ENCODE results near the gene COL16A1. TPM values are rescaled to one million over a fixed set of nuclear protein-coding genes. Genes with fewer than 3 reads are reported as not detected.

The COL16A1 gene
- polyA plus RNA-seq, 2 donors: 12.2 to 25.2 TPM

DNA sequence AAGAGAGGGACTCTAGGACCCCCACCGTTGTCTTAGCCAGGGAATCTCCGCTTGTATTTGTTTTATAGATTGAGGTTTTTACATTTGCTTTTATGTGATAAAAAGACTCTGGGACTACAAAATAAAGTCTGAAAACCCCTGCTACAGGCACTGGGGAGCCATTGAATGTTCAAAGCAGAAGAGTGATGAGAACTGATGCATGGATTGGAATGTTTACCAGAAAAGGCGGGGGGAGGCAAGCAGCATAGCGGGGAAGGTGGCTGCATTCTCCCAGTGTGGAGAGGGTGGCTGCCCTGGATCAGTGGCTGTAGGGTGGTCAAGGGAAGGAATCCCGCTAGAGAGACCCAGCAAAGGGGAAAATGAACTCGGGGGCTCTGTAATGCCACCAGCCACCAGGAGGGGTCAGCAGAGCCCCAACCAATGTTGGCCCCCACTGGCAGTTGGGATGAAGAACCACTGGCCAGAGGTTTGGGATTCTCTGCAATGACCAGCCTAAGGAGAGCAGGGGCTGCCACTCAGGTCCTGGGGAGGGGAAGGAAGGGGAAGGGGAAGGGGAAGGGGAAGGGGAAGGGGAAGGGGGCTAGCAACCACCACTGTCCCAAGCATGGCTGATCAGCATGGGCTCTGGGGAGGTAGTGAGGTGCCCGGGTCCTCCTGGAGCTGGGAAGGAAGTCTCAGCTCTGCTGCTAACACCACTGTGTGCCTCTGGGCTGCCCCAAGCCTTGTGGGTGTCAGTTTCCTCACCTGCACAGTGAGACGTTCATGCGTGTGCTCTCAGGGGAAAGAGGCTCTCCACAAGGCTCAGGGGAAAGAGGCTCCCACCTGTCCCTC is 40.0 kb downstream of the COL16A1 start:
- H3K27ac ChIP-seq (ENCODE audit: low read depth in 2 of 2, low read length in 1 of 2): no peak overlapping the region
- no peaks in the 10 kb centered on the region for H3K9me3 ChIP-seq (ENCODE audit: control insufficient read depth in 2 of 2, insufficient read depth in 1 of 2, low read depth in 1 of 2, low read length in 1 of 2)
- no peaks in the 10 kb centered on the region for H3K36me3 ChIP-seq (ENCODE audit: control insufficient read depth in 2 of 2, insufficient read depth in 2 of 2, low read length in 1 of 2)
- no peak overlapping the region for H3K4me3 ChIP-seq (ENCODE audit: low read depth in 1 of 2, low read length in 2 of 2)
- no peaks in the 10 kb centered on the region for H3K27me3 ChIP-seq (ENCODE audit: control insufficient read depth in 1 of 2, insufficient read depth in 2 of 2, low read length in 2 of 2)
- WGBS, 2 donors: 45 to 58% methylated on average over 9 of the region's 9 CpGs
- H3K4me1 ChIP-seq (ENCODE audit: control insufficient read depth in 2 of 2, insufficient read depth in 2 of 2, low read length in 1 of 2): peaks cover 3 to 13% of the 10 kb centered on the region in 2 donors

DNA sequence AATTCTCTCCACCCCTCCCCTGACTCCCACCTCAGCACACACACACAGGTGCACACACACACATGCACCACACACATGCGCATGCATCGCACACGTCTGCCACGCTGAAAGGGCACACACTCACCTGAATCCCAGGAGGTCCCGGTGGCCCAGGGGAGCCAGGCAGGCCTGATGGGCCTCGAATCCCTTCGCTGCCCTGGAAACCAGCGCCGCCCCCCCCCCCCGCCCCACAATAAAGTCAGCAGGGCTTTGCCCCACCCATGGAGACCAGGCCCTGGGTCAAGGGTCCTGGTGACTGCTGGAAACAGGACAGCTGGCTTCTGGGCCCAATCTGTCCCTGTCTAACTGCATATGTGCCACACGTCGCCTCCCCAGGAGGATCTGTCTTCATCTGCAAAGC is 41.4 kb downstream of the COL16A1 start:
- Histone ChIP-seq H3K27me3 (ENCODE audit: control insufficient read depth in 1 of 2, insufficient read depth in 2 of 2, low read length in 2 of 2) (no peaks in the 10 kb centered on the region), H3K9me3 (ENCODE audit: control insufficient read depth in 2 of 2, insufficient read depth in 1 of 2, low read depth in 1 of 2, low read length in 1 of 2) (no peaks in the 10 kb centered on the region), H3K36me3 (ENCODE audit: control insufficient read depth in 2 of 2, insufficient read depth in 2 of 2, low read length in 1 of 2) (peaks cover 0 to 3% of the 10 kb centered on the region in 2 donors), H3K27ac (ENCODE audit: low read depth in 2 of 2, low read length in 1 of 2) (no peak overlapping the region), H3K4me3 (ENCODE audit: low read depth in 1 of 2, low read length in 2 of 2) (no peak overlapping the region), H3K4me1 (ENCODE audit: control insufficient read depth in 2 of 2, insufficient read depth in 2 of 2, low read length in 1 of 2) (peaks cover 3 to 13% of the 10 kb centered on the region in 2 donors)
- WGBS, 2 donors: 90 to 93% methylated on average over 12 of the region's 12 CpGs

DNA sequence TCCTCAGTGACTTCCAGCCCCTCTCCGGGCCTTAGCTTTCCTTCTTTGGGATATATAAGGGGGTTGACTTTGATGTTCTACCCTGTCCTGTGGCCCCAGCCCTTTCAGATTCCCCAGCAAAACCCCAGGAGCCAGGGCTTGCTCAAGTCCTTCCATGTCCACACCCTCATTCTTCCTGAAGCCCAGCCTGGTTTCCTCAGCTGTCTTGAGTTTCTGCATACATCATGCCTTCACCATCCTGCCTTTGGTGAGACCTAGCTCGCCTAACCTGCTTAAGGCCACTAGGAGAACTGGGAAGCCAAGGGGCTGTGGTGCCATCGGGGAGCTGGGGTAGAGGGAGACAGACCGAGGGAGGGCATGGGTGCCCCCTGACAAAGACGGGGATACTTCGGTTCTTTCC is 42.0 kb downstream of the COL16A1 start:
- peaks cover 0 to 12% of the 10 kb centered on the region in 2 donors for H3K4me1 ChIP-seq (ENCODE audit: control insufficient read depth in 2 of 2, insufficient read depth in 2 of 2, low read length in 1 of 2)
- no peaks in the 10 kb centered on the region for H3K9me3 ChIP-seq (ENCODE audit: control insufficient read depth in 2 of 2, insufficient read depth in 1 of 2, low read depth in 1 of 2, low read length in 1 of 2)
- H3K27ac ChIP-seq (ENCODE audit: low read depth in 2 of 2, low read length in 1 of 2): no peak overlapping the region
- WGBS, 2 donors: 85 to 92% methylated on average over 6 of the region's 6 CpGs
- peaks cover 0 to 3% of the 10 kb centered on the region in 2 donors for H3K36me3 ChIP-seq (ENCODE audit: control insufficient read depth in 2 of 2, insufficient read depth in 2 of 2, low read length in 1 of 2)
- H3K4me3 ChIP-seq (ENCODE audit: low read depth in 1 of 2, low read length in 2 of 2): no peak overlapping the region
- H3K27me3 ChIP-seq (ENCODE audit: control insufficient read depth in 1 of 2, insufficient read depth in 2 of 2, low read length in 2 of 2): no peaks in the 10 kb centered on the region

DNA sequence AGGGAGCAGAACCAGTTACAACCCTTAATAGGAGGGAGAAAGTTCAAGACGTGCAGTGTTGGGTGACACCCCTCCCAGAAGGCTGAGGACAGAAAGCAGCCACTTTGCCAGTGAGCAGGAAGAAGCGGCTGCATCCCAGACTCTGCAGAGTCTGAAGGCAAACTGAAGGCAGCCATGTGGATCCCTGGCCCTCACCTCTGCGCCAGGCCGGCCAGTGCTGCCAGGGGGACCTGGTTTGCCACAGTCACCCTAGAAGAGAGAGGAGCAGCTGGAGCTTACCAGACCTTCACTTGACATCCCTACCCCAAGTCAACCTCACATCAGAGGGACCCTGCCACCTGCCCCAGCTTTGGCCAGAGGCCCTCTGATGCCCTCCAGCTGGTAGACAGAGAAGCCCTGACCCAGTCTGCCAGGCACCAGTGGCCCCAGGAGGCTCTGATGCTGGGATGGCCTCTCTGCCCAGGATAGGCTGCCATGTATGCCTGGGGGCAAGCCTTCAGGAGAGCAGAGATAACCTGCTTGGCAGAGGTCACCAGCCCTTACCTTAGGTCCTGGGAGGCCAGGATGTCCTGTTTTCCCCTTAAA is 42.9 kb downstream of the COL16A1 start:
- no peak overlapping the region for H3K27ac ChIP-seq (ENCODE audit: low read depth in 2 of 2, low read length in 1 of 2)
- H3K27me3 ChIP-seq (ENCODE audit: control insufficient read depth in 1 of 2, insufficient read depth in 2 of 2, low read length in 2 of 2): no peaks in the 10 kb centered on the region
- no peaks in the 10 kb centered on the region for H3K9me3 ChIP-seq (ENCODE audit: control insufficient read depth in 2 of 2, insufficient read depth in 1 of 2, low read depth in 1 of 2, low read length in 1 of 2)
- WGBS, 2 donors: 88 to 91% methylated on average over 4 of the region's 4 CpGs
- H3K4me1 ChIP-seq (ENCODE audit: control insufficient read depth in 2 of 2, insufficient read depth in 2 of 2, low read length in 1 of 2): peaks cover 0 to 4% of the 10 kb centered on the region in 2 donors
- H3K36me3 ChIP-seq (ENCODE audit: control insufficient read depth in 2 of 2, insufficient read depth in 2 of 2, low read length in 1 of 2): peaks cover 0 to 3% of the 10 kb centered on the region in 2 donors
- no peak overlapping the region for H3K4me3 ChIP-seq (ENCODE audit: low read depth in 1 of 2, low read length in 2 of 2)

DNA sequence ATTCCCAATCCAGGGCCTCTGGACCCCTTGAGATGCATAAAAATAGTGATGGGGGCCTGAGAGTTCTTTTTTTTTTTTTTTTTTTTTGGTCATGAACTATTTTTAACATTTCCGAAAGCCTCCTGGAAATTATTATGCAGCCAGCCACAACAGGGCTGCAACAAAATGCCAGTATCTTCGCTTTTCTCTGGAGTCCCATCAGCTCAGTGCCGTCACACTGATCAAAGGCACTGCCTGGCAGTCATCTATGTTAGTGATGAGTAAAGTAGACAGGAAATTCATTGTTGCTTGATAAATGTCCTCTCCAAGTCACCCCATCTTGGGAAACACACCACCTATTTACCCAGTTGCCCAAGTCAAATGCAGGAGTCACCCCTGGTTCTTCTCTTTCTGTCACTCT is 43.9 kb downstream of the COL16A1 start:
- Histone ChIP-seq H3K36me3 (ENCODE audit: control insufficient read depth in 2 of 2, insufficient read depth in 2 of 2, low read length in 1 of 2) (peaks cover 0 to 3% of the 10 kb centered on the region in 2 donors), H3K27ac (ENCODE audit: low read depth in 2 of 2, low read length in 1 of 2) (no peak overlapping the region), H3K4me1 (ENCODE audit: control insufficient read depth in 2 of 2, insufficient read depth in 2 of 2, low read length in 1 of 2) (no peaks in the 10 kb centered on the region), H3K4me3 (ENCODE audit: low read depth in 1 of 2, low read length in 2 of 2) (no peak overlapping the region), H3K27me3 (ENCODE audit: control insufficient read depth in 1 of 2, insufficient read depth in 2 of 2, low read length in 2 of 2) (no peaks in the 10 kb centered on the region), H3K9me3 (ENCODE audit: control insufficient read depth in 2 of 2, insufficient read depth in 1 of 2, low read depth in 1 of 2, low read length in 1 of 2) (no peaks in the 10 kb centered on the region)
- 87 to 88% methylated on average over 3 of the region's 3 CpGs for WGBS, 2 donors

DNA sequence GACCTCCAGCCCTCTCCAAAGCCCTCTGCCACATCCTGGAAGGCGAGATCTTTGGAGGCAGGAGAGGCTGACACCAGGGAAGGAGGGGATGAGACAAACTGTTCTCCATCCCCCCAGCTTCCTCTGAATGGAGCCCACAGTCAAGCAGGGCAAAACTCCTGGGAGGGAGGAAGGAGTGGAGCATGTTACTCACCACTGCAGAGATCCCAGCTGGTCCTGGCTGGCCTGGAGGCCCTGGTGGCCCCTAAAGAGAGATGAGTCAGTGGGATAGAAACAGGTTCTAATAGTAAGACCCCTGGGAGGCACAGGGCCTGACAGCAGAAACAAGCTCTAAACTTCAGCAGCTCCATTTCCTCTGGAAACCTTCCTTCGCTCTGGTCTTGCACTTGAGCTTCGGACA is 45.1 kb downstream of the COL16A1 start:
- 84 to 93% methylated on average over 3 of the region's 3 CpGs for WGBS, 2 donors
- Histone ChIP-seq H3K27ac (ENCODE audit: low read depth in 2 of 2, low read length in 1 of 2) (no peak overlapping the region), H3K9me3 (ENCODE audit: control insufficient read depth in 2 of 2, insufficient read depth in 1 of 2, low read depth in 1 of 2, low read length in 1 of 2) (no peaks in the 10 kb centered on the region), H3K4me1 (ENCODE audit: control insufficient read depth in 2 of 2, insufficient read depth in 2 of 2, low read length in 1 of 2) (no peaks in the 10 kb centered on the region), H3K36me3 (ENCODE audit: control insufficient read depth in 2 of 2, insufficient read depth in 2 of 2, low read length in 1 of 2) (peaks cover 0 to 3% of the 10 kb centered on the region in 2 donors), H3K4me3 (ENCODE audit: low read depth in 1 of 2, low read length in 2 of 2) (no peak overlapping the region), H3K27me3 (ENCODE audit: control insufficient read depth in 1 of 2, insufficient read depth in 2 of 2, low read length in 2 of 2) (no peaks in the 10 kb centered on the region)

DNA sequence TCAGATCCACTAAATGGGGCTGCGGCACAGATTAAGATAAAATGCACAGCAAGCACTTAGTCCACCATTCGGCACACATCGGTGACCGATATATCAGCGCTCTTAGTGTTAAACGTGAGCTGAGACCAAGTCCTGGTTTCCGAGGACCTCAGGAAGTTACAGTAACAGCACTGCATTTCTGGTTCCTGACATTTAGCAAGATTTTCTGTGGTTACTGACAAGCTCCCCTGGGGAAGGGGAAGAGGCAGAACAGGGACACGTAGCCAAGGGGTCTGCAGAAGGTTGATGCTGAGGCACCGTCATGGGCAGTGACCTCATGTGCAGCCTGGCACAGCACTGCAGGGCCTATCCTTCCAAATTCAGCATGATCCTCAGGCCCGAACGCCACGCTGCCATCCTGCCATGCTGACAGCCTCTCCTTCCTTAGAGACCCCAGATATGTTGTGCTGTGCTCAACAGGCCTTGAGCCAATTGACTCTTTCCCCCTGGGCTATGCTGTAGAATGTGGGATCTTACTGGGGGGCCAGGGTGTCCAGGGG is 45.8 kb downstream of the COL16A1 start:
- Histone ChIP-seq H3K27ac (ENCODE audit: low read depth in 2 of 2, low read length in 1 of 2) (no peak overlapping the region), H3K4me3 (ENCODE audit: low read depth in 1 of 2, low read length in 2 of 2) (no peak overlapping the region), H3K4me1 (ENCODE audit: control insufficient read depth in 2 of 2, insufficient read depth in 2 of 2, low read length in 1 of 2) (no peaks in the 10 kb centered on the region), H3K9me3 (ENCODE audit: control insufficient read depth in 2 of 2, insufficient read depth in 1 of 2, low read depth in 1 of 2, low read length in 1 of 2) (no peaks in the 10 kb centered on the region), H3K36me3 (ENCODE audit: control insufficient read depth in 2 of 2, insufficient read depth in 2 of 2, low read length in 1 of 2) (peaks cover 0 to 3% of the 10 kb centered on the region in 2 donors), H3K27me3 (ENCODE audit: control insufficient read depth in 1 of 2, insufficient read depth in 2 of 2, low read length in 2 of 2) (no peaks in the 10 kb centered on the region)
- 91% methylated on average over 12 of the region's 12 CpGs for WGBS, 2 donors

DNA sequence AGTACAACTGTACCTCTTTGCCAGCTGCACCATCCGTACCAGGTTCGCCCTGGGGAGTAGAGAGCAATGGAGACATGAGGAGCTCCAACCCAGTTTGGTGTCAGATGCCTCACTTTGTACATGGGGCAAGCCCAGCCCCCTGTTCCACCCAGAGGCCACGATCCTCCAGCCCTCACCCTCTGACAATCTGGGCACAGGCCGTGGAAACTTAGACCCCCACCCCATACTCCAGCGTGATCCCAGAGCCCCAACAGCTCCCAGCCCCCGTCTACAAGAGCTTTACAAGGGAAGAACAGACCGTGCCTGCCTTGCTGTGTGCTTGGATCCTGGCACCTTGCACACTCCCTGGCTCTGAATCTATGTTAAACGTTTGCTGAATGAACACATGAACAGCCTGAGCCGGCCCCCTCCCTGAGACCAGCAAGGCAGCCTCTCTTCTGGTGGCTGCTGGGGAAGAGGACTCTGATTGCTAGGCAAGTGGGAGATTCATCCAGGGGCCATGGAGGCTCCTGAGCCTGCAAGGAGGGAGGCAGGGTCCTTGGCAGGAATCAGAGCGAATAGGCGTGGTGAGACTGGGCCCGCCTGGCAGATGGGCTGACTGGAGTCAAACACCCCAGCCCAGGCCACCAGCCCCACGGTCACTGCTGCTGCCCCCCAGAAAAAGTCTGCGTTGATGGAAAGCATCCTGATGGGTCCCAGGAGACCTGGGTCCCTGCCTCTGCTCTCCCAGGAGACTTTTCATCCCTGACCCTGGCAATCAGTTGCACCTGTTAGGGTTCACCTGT is 46.6 kb downstream of the COL16A1 start:
- Histone ChIP-seq H3K4me3 (ENCODE audit: low read depth in 1 of 2, low read length in 2 of 2) (no peak overlapping the region), H3K4me1 (ENCODE audit: control insufficient read depth in 2 of 2, insufficient read depth in 2 of 2, low read length in 1 of 2) (no peaks in the 10 kb centered on the region), H3K27ac (ENCODE audit: low read depth in 2 of 2, low read length in 1 of 2) (no peak overlapping the region), H3K36me3 (ENCODE audit: control insufficient read depth in 2 of 2, insufficient read depth in 2 of 2, low read length in 1 of 2) (peaks cover 0 to 3% of the 10 kb centered on the region in 2 donors), H3K27me3 (ENCODE audit: control insufficient read depth in 1 of 2, insufficient read depth in 2 of 2, low read length in 2 of 2) (no peaks in the 10 kb centered on the region), H3K9me3 (ENCODE audit: control insufficient read depth in 2 of 2, insufficient read depth in 1 of 2, low read depth in 1 of 2, low read length in 1 of 2) (no peaks in the 10 kb centered on the region)
- 80 to 84% methylated on average over 14 of the region's 14 CpGs for WGBS, 2 donors

DNA sequence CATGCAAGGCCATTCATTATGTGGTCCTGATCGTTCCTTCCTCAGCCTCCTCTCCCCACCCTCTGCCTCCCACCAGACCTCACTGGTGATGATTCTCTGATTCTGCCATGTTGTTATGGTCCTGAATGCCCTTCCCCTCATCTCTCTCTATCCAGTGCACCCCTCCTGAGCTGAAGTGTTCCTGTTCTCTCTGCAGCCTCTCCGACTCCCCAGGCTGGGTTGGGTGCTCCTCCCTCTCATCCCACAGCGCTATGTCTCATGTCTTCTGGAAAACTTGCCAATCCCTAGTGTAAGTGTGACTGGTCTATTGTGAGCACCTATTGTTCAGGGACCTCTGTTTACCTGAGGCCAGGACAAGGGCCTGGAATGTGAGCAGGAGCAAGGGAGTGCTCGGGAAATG is 48.1 kb downstream of the COL16A1 start:
- Histone ChIP-seq H3K4me3 (ENCODE audit: low read depth in 1 of 2, low read length in 2 of 2) (no peak overlapping the region), H3K27me3 (ENCODE audit: control insufficient read depth in 1 of 2, insufficient read depth in 2 of 2, low read length in 2 of 2) (no peaks in the 10 kb centered on the region), H3K27ac (ENCODE audit: low read depth in 2 of 2, low read length in 1 of 2) (no peak overlapping the region), H3K4me1 (ENCODE audit: control insufficient read depth in 2 of 2, insufficient read depth in 2 of 2, low read length in 1 of 2) (no peaks in the 10 kb centered on the region), H3K36me3 (ENCODE audit: control insufficient read depth in 2 of 2, insufficient read depth in 2 of 2, low read length in 1 of 2) (peaks cover 0 to 3% of the 10 kb centered on the region in 2 donors), H3K9me3 (ENCODE audit: control insufficient read depth in 2 of 2, insufficient read depth in 1 of 2, low read depth in 1 of 2, low read length in 1 of 2) (no peaks in the 10 kb centered on the region)
- 73 to 78% methylated on average over 4 of the region's 4 CpGs for WGBS, 2 donors
